Raji (cell line): ENCODE data around the gene CD55.

Experiments used
- POLR2A ChIP-seq: IDR thresholded peaks from 2 replicates; pipeline ENCODE4 v1.6.1; 2011; ENCODE audit warnings: low read depth, low read length, control low read depth; ENCODE audit not compliant: insufficient read depth

Gene CD55

DNA sequence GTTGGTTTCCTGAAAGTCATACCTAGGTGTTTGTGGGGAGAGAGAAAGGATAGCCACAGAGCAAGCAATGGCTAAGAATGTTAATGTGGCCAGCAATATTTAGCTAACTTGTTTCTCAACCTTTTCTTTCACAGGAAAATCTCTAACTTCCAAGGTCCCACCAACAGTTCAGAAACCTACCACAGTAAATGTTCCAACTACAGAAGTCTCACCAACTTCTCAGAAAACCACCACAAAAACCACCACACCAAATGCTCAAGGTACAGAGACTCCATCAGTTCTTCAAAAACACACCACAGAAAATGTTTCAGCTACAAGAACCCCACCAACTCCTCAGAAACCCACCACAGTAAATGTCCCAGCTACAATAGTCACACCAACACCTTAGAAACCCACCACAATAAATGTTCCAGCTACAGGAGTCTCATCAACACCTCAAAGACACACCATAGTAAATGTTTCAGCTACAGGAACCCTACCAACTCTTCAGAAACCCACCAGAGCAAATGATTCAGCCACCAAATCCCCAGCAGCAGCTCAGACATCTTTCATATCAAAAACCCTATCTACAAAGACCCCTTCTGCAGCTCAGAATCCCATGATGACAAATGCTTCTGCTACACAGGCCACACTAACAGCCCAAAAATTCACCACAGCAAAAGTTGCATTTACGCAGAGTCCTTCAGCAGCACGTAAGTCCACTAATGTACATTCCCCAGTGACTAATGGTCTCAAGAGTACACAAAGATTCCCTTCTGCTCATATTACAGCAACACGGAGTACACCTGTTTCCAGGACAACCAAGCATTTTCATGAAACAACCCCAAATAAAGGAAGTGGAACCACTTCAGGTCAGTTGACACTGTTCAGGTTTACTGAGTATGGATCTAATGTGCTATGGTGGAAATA, 15.3 kb downstream of the CD55 start:
- TF ChIP-seq POLR2A, result no peak

DNA sequence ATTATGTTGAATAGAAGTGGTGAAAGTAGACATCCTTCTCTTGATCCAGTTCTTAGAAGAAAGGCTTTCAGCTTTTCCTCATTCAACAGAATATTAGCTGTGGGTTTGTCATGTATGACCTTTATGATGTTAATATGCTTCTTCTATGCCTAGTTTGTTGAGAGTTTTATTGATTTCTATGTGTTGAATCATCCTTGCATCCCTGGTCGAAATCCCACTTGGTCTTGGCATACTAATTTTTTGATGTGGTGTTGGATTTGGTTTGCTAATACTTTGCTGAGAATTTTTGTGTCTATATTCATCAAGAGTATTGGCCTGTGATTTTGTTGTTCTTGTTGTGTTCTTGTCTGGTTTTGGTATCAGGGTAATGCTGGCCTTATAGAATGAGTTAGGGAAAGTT, 20.9 kb downstream of the CD55 start:
- TF ChIP-seq POLR2A, result no peak

DNA sequence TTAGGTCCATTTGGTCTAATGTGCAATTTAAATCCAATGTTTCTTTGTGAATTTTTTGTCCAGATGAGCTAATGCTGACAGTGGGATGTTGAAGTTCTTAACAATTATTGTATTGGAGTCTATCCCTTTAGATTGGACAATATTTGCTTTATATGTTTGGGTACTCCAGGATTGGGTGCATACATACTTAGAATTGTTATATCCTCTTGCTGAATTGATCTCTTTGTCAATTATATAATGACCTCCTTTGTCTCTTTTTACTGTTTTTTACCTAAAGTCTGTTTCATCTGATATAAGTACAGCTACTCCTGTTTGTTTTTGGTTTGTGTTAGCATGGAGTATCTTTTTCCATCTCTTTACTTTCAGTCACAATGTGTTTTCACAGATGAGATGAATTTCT, 22.2 kb downstream of the CD55 start:
- TF ChIP-seq POLR2A, result no peak

DNA sequence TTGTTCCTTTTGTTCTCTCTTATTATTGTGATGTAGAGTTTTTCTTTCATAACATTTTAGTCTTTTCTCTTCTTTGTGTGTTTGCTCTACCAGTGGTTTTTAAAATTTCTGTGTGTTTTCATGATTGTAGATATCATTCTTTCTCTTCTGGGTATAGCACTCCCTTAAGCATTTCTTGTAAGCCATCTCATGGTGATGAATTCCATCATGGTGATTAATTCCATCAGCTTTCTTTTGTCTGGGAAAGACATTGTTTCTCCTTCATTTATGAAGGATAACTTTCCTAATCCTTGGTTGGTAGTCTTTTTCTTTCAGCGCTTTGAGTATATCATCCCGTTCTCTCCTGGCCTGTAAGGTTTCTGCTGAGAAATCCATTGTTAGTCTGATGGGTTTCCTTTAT, 22.7 kb downstream of the CD55 start:
- TF ChIP-seq POLR2A, result no peak

DNA sequence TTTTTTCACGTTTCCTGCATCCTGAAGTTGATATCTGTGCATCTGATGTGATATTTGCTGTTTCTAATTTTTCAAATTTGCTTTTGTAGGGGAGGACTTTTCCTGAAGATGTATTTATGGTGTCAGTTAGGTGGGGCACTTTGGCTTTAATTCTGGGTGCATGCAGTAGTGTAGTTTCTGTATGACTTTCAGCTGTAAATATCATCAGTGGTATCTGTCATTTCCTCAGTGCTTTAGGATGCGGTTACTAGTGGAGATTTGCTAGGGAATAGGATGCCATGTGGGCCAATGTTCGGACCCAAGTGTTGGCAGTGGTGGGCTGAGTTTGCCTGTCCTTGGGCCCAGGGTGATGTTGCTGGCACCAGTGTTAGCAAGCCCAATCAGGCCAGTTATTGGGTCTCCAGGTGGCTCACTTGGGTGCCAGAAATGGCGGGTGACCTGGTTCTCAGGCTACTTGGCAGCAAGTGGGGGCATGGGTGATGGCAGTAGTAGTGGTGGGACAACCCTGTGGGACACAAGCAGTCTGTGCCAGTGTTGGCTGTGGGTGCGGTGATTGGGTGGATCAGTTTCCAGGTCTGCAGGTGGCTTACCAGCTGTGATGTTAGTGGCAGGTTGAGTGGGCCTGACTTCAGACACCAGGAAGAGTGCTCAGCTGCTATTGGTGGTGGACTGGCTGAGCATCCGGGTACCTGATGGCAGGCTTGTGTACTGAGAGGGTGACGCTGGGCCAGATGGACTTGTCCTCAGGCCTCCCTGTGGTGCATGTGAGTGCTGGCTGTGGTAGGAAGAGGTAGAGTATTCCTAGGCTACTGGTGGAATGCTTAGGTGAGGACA, 24.4 kb downstream of the CD55 start:
- no peak for TF ChIP-seq POLR2A

DNA sequence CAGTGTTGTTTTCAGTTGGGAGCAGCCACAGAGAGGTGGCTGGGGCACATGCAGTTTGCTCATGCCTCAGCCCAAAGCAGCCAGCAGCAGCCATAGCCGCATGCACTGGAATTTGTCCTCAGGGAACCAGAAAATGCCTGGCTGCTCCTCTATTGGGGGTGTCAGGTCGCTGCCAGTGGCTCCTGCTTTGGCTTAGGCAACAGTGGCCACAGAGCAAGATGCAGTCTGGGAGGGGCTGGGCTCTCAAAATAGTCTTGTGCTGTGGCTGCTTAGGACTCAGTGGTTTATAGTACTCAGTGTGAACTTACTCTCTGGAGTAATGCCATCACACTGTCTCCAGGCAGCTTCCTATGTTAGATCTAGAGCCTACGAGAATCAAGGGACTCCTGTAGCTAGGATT, 25.0 kb downstream of the CD55 start:
- TF ChIP-seq POLR2A, result no peak

DNA sequence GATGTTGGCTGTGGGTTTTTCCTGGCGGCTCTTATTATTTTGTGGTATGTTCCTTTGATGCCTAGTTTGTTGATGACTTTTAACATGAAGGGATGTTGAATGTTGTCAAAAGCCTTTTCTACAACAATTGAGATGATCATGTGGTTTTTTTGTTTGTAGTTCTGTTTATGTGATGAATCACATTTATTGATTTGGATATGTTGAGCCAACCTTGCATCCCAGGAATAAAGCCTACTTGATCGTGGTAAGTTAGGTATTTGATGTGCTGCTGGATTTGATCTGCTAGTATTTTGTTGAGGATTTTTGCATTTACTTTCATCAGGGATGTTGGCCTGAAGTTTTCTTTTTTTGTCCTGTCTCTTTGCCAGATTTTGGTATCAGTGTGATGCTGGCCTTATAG, 28.5 kb downstream of the CD55 start:
- no peak for TF ChIP-seq POLR2A

DNA sequence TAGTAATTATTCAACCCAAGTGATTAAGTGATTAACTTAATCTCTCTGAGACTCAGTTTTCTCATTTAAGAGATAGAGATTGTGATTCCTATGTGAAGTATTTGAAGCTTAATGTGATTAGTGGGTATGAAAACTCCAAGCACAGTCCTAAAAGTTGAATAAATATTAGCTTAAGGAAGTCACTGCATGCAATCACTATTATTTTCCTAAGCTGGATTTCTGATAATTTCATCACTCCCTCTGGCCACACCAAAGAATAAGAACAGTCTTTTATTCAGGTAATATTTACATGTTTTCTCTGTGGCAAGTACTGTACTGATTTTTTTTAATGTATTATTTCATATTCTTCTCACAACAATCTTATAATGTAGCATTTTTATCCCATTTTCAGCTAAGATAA, 31.1 kb downstream of the CD55 start:
- TF ChIP-seq POLR2A, result no peak

DNA sequence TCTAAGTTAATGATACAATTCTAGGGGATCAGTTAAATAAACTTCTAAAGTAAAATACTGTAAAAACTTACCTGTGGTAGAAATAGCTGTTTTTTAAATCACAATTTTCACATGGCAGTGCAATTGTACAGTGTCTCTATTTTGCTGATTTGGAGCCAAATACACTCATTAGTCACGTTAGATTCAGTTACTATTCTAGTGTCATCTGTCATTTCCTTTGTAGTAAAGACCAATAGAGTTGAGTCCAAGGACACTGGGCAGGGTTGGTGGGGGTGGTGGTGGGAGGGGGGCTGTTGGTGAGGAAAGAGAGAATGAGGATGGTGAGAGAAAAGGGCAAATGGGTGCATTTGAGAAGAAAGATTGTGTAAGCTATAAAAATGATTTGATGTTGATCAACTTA, 33.6 kb downstream of the CD55 start:
- no peak for TF ChIP-seq POLR2A

DNA sequence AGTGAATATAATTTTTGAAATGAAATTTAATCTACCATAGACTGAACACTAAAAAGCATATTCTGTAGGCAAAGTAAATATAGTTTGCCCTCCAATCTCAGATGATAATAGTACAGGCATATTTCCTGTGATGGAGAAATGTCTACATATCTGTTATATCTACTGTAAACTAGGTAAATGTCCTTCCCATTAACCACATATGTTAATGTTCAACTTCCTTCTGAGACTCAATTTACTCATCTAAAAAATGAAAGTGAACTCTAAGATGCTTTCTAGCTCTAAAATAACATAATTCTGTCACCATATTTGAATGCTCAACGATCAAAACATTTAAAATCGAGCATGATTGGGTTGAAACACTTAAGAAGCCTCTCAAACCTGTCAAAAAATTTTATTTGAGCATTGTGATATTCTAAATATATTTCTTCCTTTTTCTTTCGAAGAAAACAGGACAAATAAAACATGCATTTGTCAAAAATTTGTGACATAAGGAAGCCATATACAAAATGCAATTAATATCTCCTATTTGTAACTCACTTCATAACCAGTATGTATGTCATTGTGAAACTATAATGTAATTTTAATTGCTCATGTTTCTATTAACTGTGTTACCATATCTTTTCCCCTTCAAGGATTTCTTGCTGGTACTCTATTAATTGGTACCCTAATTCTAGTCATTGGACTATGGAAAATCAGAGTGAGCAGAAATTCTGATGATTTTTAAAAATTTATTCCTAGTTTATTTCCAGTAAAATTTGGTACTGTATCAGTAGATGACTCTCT, 34.2 kb downstream of the CD55 start:
- TF ChIP-seq POLR2A, result no peak

DNA sequence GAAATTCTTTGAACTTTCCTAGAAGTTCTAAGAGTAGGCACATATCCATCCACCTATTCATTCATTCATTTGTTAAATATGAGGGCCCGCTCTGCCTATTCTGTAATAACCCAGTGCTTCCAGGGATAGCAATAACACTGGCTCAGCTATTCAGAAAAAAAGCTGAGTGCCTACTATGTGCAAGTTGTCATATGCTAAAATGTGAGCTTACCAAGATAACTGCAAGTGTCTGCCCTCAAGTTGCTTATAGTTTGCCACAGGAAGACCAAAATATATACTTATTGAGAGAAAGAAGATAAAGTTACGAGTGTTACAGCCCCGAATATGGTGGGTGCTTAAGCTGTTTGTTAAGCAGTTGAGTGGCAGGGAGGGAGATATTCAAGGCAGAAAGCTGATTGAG, 39.6 kb downstream of the CD55 start:
- no peak for TF ChIP-seq POLR2A

DNA sequence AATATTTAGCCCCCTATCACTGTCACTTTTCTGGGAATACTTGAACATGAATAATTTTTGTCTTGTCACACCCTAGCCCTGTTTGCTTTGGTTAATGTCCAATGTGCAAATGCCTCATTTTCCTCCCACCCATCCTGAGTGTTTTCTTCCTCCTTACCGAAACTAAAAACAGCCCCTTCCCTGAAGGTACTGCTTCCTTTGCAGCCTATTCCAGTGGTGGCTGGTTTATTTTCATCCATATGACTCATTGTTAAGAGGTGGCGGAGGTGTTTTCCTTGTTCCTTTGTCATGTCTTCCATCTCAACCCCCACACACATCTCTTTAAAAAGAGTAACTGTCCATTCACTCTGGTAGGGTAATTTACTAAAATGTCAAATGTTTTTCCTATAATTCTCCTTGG, 40.4 kb downstream of the CD55 start:
- TF ChIP-seq POLR2A, result no peak

DNA sequence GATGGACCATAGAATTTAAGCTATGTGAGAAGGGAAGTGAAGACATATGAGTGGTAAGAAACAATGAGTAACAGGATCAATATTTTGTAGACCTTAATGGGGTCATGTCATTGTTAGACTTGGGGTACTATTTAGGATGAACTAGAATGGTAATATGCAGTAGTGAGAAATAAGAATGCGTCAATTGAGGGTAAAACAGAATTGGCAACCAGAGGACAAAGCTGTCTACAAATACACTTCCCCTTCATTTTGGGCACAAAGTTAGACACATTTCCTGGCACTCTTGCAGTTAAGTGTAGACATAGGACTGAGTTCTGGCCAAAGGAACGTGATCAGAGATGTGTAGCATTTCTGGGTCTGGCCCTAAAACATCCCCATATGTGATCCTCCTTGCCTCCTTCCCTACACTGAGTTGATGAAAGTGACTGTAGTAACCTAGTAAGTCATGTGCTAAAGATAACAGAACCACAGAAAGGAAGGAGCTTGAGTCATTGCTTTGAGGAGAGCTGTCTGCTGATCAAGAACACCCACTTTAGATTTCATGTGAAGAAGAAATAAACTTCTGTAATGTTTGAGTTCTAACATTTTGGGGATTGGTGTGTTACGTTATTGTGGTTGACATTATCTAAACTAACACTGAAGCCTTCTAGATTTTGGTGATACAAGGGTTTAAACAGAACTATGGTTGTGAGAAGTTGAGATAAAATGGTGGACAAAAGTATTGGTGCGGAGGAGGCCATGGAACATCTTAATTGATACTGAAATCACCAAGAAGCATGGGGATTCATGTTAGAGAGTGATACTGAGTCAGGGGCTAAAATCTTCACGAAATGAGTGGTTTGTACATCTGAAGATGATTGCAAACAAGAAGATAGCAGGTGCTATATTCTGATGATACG, 41.7 kb downstream of the CD55 start:
- no peak for TF ChIP-seq POLR2A

DNA sequence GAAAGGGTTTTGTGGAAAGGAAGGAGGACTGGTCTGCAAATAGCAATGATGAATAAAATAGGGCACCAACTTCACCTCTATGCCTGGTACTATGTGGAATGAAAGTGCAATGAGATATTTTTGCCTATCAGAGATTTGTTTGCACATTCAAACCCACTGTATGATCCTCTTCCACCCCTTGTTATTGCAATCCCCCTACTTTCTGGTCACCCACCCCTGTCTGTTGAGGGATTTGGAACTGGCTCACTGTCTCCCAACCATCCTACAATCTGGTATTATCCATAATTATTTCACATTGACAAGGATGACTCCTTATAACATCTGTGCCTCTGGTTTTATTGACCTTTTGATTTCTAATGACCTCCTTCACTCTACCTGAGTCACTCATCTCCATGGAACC, 42.4 kb downstream of the CD55 start:
- no peak for TF ChIP-seq POLR2A
